ENCODE measurements around the gene SP3.
A peak's percentile ranks its signal among the peaks of the same experiment; 100 is the strongest.

SP3 gene

GRCh38 chr2:173965372-173966025, at the start of gene SP3:
SP3 (minus strand) TSS chr2:173965373; CDS start chr2:173965171, 202 bp downstream.
- Histone ChIP-seq H3K4me3 (ENCODE audit: low read depth, low read length) (peak within 1 kb of the TSS; percentile 98), H3K36me3 (ENCODE audit: control insufficient read depth, insufficient read depth, low read length) (no peaks in the 10 kb centered on the region), H3K9ac (peak within 1 kb of the TSS; percentile 98), H2AFZ (peak within 1 kb of the TSS; percentile 86), H3K27ac (peak within 1 kb of the TSS; percentile 96), H3K9me3 (ENCODE audit: control insufficient read depth, low read length) (no peaks in the 10 kb centered on the region), H3K4me1 (peaks cover 13% of the 10 kb centered on the region), H3K79me2 (peaks cover 12% of the 10 kb centered on the region), H3K27me3 (ENCODE audit: control insufficient read depth, insufficient read depth, low read length) (no peaks in the 10 kb centered on the region), H3K4me2 (ENCODE audit: low read length) (peak within 1 kb of the TSS; percentile 78)
- TF ChIP-seq, protein P1, sequence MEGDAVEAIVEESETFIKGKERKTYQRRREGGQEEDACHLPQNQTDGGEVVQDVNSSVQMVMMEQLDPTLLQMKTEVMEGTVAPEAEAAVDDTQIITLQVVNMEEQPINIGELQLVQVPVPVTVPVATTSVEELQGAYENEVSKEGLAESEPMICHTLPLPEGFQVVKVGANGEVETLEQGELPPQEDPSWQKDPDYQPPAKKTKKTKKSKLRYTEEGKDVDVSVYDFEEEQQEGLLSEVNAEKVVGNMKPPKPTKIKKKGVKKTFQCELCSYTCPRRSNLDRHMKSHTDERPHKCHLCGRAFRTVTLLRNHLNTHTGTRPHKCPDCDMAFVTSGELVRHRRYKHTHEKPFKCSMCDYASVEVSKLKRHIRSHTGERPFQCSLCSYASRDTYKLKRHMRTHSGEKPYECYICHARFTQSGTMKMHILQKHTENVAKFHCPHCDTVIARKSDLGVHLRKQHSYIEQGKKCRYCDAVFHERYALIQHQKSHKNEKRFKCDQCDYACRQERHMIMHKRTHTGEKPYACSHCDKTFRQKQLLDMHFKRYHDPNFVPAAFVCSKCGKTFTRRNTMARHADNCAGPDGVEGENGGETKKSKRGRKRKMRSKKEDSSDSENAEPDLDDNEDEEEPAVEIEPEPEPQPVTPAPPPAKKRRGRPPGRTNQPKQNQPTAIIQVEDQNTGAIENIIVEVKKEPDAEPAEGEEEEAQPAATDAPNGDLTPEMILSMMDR (IDR thresholded peaks at IDR 0.05), result peak; percentile 12

GRCh38 chr2:174014699-174015070, 49.5 kb upstream of the SP3 start:
- H2AFZ ChIP-seq, result no peak overlapping the region
- no peak overlapping the region for H3K27ac ChIP-seq
- no peaks in the 10 kb centered on the region for H3K79me2 ChIP-seq
- H3K9ac ChIP-seq, result no peak overlapping the region
- no peaks in the 10 kb centered on the region for H3K27me3 ChIP-seq (ENCODE audit: control insufficient read depth, insufficient read depth, low read length)
- TF ChIP-seq, protein P1 (IDR thresholded peaks at IDR 0.05), result no peak
- H3K4me2 ChIP-seq (ENCODE audit: low read length), result no peak overlapping the region
- no peak overlapping the region for H3K4me3 ChIP-seq (ENCODE audit: low read depth, low read length)
- no peaks in the 10 kb centered on the region for H3K9me3 ChIP-seq (ENCODE audit: control insufficient read depth, low read length)
- no peaks in the 10 kb centered on the region for H3K36me3 ChIP-seq (ENCODE audit: control insufficient read depth, insufficient read depth, low read length)
- H3K4me1 ChIP-seq, result no peaks in the 10 kb centered on the region

- TF ChIP-seq, protein P1 (IDR thresholded peaks at IDR 0.05), result no peak
- Histone ChIP-seq H2AFZ (peak overlapping the region; percentile 25), H3K9ac (no peak overlapping the region), H3K27me3 (ENCODE audit: control insufficient read depth, insufficient read depth, low read length) (no peaks in the 10 kb centered on the region), H3K27ac (no peak overlapping the region), H3K4me3 (ENCODE audit: low read depth, low read length) (no peak overlapping the region), H3K4me2 (ENCODE audit: low read length) (no peak overlapping the region), H3K9me3 (ENCODE audit: control insufficient read depth, low read length) (no peaks in the 10 kb centered on the region), H3K79me2 (no peaks in the 10 kb centered on the region), H3K36me3 (ENCODE audit: control insufficient read depth, insufficient read depth, low read length) (no peaks in the 10 kb centered on the region), H3K4me1 (no peaks in the 10 kb centered on the region)
These were observed 49.0 kb upstream of the SP3 start for GRCh38 chr2:174014011-174014698.

- Histone ChIP-seq H3K9ac (no peak overlapping the region), H2AFZ (peak overlapping the region; percentile 96), H3K4me3 (ENCODE audit: low read depth, low read length) (no peak overlapping the region)
These were observed 48.2 kb upstream of the SP3 start for GRCh38 chr2:174013315-174013751.

More at GRCh38 chr2:174013315-174013751, 48.2 kb upstream of the SP3 start:
- Histone ChIP-seq H3K27me3 (ENCODE audit: control insufficient read depth, insufficient read depth, low read length) (no peaks in the 10 kb centered on the region), H3K27ac (peak overlapping the region; percentile 74), H3K79me2 (no peaks in the 10 kb centered on the region), H3K36me3 (ENCODE audit: control insufficient read depth, insufficient read depth, low read length) (no peaks in the 10 kb centered on the region), H3K4me2 (ENCODE audit: low read length) (peak overlapping the region; percentile 66), H3K9me3 (ENCODE audit: control insufficient read depth, low read length) (no peaks in the 10 kb centered on the region), H3K4me1 (no peaks in the 10 kb centered on the region)
- TF ChIP-seq, protein P1 (IDR thresholded peaks at IDR 0.05), result no peak
